HFF-Myc (cell line): ENCODE data around the gene ATP23.

Experiments used
- DNase-seq: peaks from one replicate; pipeline ENCODE4 v3.0.0-alpha.2; 2011; ENCODE audit warnings: low read depth; ENCODE audit errors: extremely low read depth
- H3K4me3 ChIP-seq: replicated peaks from 2 replicates; pipeline ENCODE4 v1.5.1; 2011; ENCODE audit warnings: low read depth, mild to moderate bottlenecking, control low read depth, low read length
- CTCF ChIP-seq: IDR thresholded peaks from 2 replicates; pipeline ENCODE4 v1.5.1; 2012; ENCODE audit warnings: mild to moderate bottlenecking, low read depth, low read length, control low read depth; ENCODE audit errors: missing control alignments

The ATP23 gene

GRCh38 chr12:57941165-57941894 is at the start of gene ATP23:
ATP23 (plus strand) TSS chr12:57941567; CDS start chr12:57941702, 135 bp downstream.
- no peak for TF ChIP-seq CTCF
- peak within 1 kb of the TSS; percentile 57 for H3K4me3 ChIP-seq
- DNase-seq, result peak; percentile 50

- H3K4me3 ChIP-seq, result no peak overlapping the region
- TF ChIP-seq CTCF, result no peak
- no peak for DNase-seq
Observed at GRCh38 chr12:57892232-57892972, 49.0 kb upstream of the ATP23 start.

- DNase-seq, result peak; percentile 88
- peak overlapping the region; percentile 18 for H3K4me3 ChIP-seq
- no peak for TF ChIP-seq CTCF
Observed at GRCh38 chr12:57893431-57894353, 47.7 kb upstream of the ATP23 start.

GRCh38 chr12:57894399-57895292 is 46.7 kb upstream of the ATP23 start:
- DNase-seq, result no peak
- peak overlapping the region; percentile 18 for H3K4me3 ChIP-seq
- TF ChIP-seq CTCF, result no peak

- no peak overlapping the region for H3K4me3 ChIP-seq
- DNase-seq, result no peak
- TF ChIP-seq CTCF, result no peak
Observed at GRCh38 chr12:57895389-57896114, 45.8 kb upstream of the ATP23 start.
